Mucosa of descending colon (tissue), 3 donors: ENCODE data around the gene PATL2. TPM values are rescaled to one million over a fixed set of nuclear protein-coding genes. Genes with fewer than 3 reads are reported as not detected.

Experiments
- ATAC-seq: fragments of 200-7000 bp; cut with Tn5 transposase; one replicate; pipeline ENCODE4 v1.9.1; 2020; ENCODE audit warnings: mild to moderate bottlenecking, moderate library complexity
- DNase-seq, 3 donors: peaks; one replicate each; pipeline ENCODE4 v3.0.0-alpha.2; 2020
- H3K36me3 ChIP-seq: fragments of 200-600 bp; one replicate; pipeline ENCODE4 v1.8.0; 2021; ENCODE audit warnings: low read depth, mild to moderate bottlenecking
- H3K4me1 ChIP-seq: fragments of 200-600 bp; one replicate; pipeline ENCODE4 v1.8.0; 2021; ENCODE audit warnings: low read depth, mild to moderate bottlenecking
- H3K4me3 ChIP-seq: fragments of 200-600 bp; one replicate; pipeline ENCODE4 v1.8.0; 2021; ENCODE audit warnings: mild to moderate bottlenecking
- H3K9me3 ChIP-seq: fragments of 200-600 bp; one replicate; pipeline ENCODE4 v1.8.0; 2021; ENCODE audit warnings: mild to moderate bottlenecking
- intact Hi-C, 2 donors: fragments of 100-400 bp; cut with DNase I in 1 of 2; cut with micrococcal nuclease in 1 of 2; formaldehyde crosslinking; loops; one replicate each; pipeline versions ENCODE4 v1.11.0 to v1.11.1; 2022; cut with DNase I, micrococcal nuclease
- total RNA-seq, 3 donors: library from RNA; stranded (reverse); fragmentation: NEBNext Ultra II Directional in 2 of 3; extraction: Animal tissue kit (Norgen Biotek cat#: 25700) in 2 of 3; gene quantifications; one replicate each; pipeline versions ENCODE4 v1.2.1 to v1.2.4, GENCODE V29; 2021 to 2023
- TF ChIP-seq, protein P1 (sequence below): fragments of 200-600 bp; IDR thresholded peaks from one replicate; pipeline ENCODE4 v1.8.0; 2022; ENCODE audit warnings: antibody characterized with exemption, mild to moderate bottlenecking
- donor health status: DM: no; HTN: no; CAD: no; lungs with moderate emphysema.
- donor health status: DM: no; HTN: no; CAD: no.
- donor health status: DM: no; HTN: yes; CAD: no.

Gene PATL2
- total RNA-seq, 3 donors from 2014 or later: 3.9 to 6.4 (median 4.4) TPM

- no peak for DNase-seq
- no peak for ATAC-seq
- no peaks in the 10 kb centered on the region for H3K9me3 ChIP-seq
- TF ChIP-seq, protein P1, sequence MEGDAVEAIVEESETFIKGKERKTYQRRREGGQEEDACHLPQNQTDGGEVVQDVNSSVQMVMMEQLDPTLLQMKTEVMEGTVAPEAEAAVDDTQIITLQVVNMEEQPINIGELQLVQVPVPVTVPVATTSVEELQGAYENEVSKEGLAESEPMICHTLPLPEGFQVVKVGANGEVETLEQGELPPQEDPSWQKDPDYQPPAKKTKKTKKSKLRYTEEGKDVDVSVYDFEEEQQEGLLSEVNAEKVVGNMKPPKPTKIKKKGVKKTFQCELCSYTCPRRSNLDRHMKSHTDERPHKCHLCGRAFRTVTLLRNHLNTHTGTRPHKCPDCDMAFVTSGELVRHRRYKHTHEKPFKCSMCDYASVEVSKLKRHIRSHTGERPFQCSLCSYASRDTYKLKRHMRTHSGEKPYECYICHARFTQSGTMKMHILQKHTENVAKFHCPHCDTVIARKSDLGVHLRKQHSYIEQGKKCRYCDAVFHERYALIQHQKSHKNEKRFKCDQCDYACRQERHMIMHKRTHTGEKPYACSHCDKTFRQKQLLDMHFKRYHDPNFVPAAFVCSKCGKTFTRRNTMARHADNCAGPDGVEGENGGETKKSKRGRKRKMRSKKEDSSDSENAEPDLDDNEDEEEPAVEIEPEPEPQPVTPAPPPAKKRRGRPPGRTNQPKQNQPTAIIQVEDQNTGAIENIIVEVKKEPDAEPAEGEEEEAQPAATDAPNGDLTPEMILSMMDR: no peak
- intact Hi-C loops: loop anchor here in 1 of 2 donors (10.0 kb wide), 1 partner anchor 66 kb away; the partner anchor contains the start of gene TRIM69
- no peaks in the 10 kb centered on the region for H3K36me3 ChIP-seq
- H3K4me1 ChIP-seq: no peaks in the 10 kb centered on the region
- no peak overlapping the region for H3K4me3 ChIP-seq
Observed at GRCh38 chr15:44668921-44669320, 42.2 kb downstream of the PATL2 start.

DNA sequence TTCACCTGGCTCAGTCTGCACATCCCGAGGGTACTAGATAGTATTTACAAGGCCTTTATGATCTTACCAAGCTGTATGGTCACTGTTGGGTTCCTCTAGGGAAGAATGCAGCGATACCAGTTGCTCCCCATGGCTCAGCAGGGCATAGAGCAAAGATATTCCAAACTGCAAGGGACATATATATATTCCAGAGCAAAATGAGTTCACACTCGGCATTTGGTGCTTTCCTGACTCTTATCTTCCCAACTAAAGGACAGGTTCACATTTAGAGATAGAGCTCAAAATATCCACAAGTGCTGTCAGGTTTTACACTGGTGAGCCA is 44.1 kb downstream of the PATL2 start:
- TF ChIP-seq, protein P1: no peak
- H3K4me3 ChIP-seq: no peak overlapping the region
- H3K36me3 ChIP-seq: no peaks in the 10 kb centered on the region
- no peak for ATAC-seq
- intact Hi-C loops: loop anchor here in 1 of 2 donors (10.0 kb wide), 1 partner anchor 68 kb away; the partner anchor contains the start of gene TRIM69
- H3K4me1 ChIP-seq: peaks cover 9% of the 10 kb centered on the region
- H3K9me3 ChIP-seq: no peaks in the 10 kb centered on the region
- no peak for DNase-seq

GRCh38 chr15:44666210-44667038 is 44.7 kb downstream of the PATL2 start:
- no peaks in the 10 kb centered on the region for H3K9me3 ChIP-seq
- TF ChIP-seq, protein P1: no peak
- peaks cover 12% of the 10 kb centered on the region for H3K4me1 ChIP-seq
- no peak overlapping the region for H3K4me3 ChIP-seq
- H3K36me3 ChIP-seq: no peaks in the 10 kb centered on the region
- DNase-seq (no peak), ATAC-seq (no peak)
- intact Hi-C loops: loop anchor here in 1 of 2 donors (10.0 kb wide), 1 partner anchor 68 kb away; the partner anchor contains the start of gene TRIM69

DNA sequence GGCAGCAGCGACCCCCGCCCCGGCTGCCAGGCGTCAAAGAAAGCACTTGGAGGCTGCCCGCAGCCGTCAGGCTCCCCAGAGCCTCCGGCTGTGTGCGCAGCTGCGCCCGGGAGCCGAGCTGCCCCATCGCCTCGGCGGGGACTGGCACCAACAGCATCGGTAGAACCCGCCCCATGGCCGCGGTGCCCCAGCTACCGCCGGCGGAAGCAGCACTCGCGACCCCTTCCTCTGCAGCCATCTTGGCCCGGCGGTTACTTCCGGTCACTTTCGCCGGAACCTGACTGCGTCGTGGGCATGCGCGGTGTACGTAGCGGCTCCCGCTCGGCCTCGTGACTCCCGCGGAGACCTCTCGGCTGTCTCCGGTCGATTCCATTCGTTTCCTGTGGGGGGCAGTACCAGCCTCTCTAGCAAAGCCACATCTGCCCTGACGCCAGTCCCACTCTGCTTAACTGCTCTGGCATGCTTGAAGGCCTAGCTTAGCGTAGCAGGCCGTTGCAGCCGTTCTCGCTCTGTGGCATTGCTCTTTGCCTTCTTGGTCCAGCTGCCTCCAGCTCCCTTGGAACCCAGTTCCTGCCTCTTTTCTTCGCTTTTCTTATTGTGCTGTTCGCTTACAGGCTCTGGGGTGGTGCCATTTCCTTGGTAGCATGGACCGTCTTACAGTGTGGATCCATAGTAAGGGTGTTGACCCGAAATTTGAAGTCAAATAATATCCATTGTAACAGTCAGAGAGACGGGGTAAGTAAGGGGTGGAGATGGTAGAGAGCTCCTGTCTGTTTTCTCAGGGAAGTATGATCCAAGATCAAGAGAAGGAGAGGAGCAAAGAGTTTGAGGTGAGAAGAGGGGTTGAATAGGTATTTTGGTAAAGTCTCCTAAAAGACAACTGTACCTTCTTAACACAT is 47.5 kb downstream of the PATL2 start, which contains the start of gene SPG11:
Gene SPG11, minus strand, starts transcription at position 253 of the 899 bp plus-strand sequence. Its CDS starts 15 bp downstream, at position 238.
- H3K4me3 ChIP-seq: peak within 1 kb of the TSS; percentile 94
- intact Hi-C loops: loop anchor here (5.0 to 10.0 kb wide), 2 partner anchors 64 to 71 kb away; partner anchors contain the start of gene TRIM69 (in 1 of the 2)
- ATAC-seq: peak; percentile 96
- peak; percentile 99 for DNase-seq
- H3K4me1 ChIP-seq: peaks cover 12% of the 10 kb centered on the region
- H3K9me3 ChIP-seq: no peaks in the 10 kb centered on the region
- TF ChIP-seq, protein P1: peak; percentile 90
- no peaks in the 10 kb centered on the region for H3K36me3 ChIP-seq
